ENCODE results near the gene CAPN14. TPM values are rescaled to one million over a fixed set of nuclear protein-coding genes. Genes with fewer than 3 reads are reported as not detected.

Gene CAPN14
- total and polyA plus RNA-seq, 2 experiments from 2014 or later, result 0.06 to 0.33 TPM

GRCh38 chr2:31207790-31208189 is 9.5 kb downstream of the CAPN14 start:
- H3K27me3 ChIP-seq, result no peaks in the 10 kb centered on the region
- H3K4me3 ChIP-seq, result no peak overlapping the region
- no peaks in the 10 kb centered on the region for H3K9me2 ChIP-seq (replicated peaks; ENCODE audit: insufficient read depth)
- H3K9me3 ChIP-seq (ENCODE audit: low read depth), result no peaks in the 10 kb centered on the region
- no peaks in the 10 kb centered on the region for H3K79me2 ChIP-seq
- H3K27ac ChIP-seq, result no peak overlapping the region
- H3K36me3 ChIP-seq (replicated peaks; ENCODE audit: insufficient read depth, low read depth), result no peaks in the 10 kb centered on the region
- no peak for DNase-seq (ENCODE audit: low spot score)
- no peak overlapping the region for H3K4me2 ChIP-seq
- no peaks in the 10 kb centered on the region for H4K20me1 ChIP-seq (ENCODE audit: insufficient read depth, poor library complexity, severe bottlenecking)
- no peaks in the 10 kb centered on the region for H3K4me1 ChIP-seq (ENCODE audit: insufficient read depth)
- no peak overlapping the region for H2AFZ ChIP-seq
- 19% methylated on average over 2 of the region's 2 CpGs for WGBS (ENCODE audit: low lambda C conversion rate, missing lambda C conversion rate)
- TF ChIP-seq EZH2phosphoT487 (IDR thresholded peaks at IDR 0.05; ENCODE audit: low read depth, severe bottlenecking, unreplicated experiment) (no peak), EZH2 (IDR thresholded peaks at IDR 0.05; ENCODE audit: borderline replicate concordance) (no peak)

GRCh38 chr2:31205613-31206012 is 11.7 kb downstream of the CAPN14 start:
- Histone ChIP-seq H3K9me3 (ENCODE audit: low read depth) (no peaks in the 10 kb centered on the region), H3K4me2 (no peak overlapping the region), H3K4me1 (ENCODE audit: insufficient read depth) (no peaks in the 10 kb centered on the region), H3K27ac (no peak overlapping the region), H3K79me2 (no peaks in the 10 kb centered on the region), H3K36me3 (replicated peaks; ENCODE audit: insufficient read depth, low read depth) (no peaks in the 10 kb centered on the region), H4K20me1 (ENCODE audit: insufficient read depth, poor library complexity, severe bottlenecking) (no peaks in the 10 kb centered on the region), H3K4me3 (no peak overlapping the region), H2AFZ (no peak overlapping the region), H3K9me2 (replicated peaks; ENCODE audit: insufficient read depth) (no peaks in the 10 kb centered on the region), H3K27me3 (no peaks in the 10 kb centered on the region)
- no peak for DNase-seq (ENCODE audit: low spot score)
- WGBS (ENCODE audit: low lambda C conversion rate, missing lambda C conversion rate), result 90% methylated on average over 3 of the region's 3 CpGs
- no peak for TF ChIP-seq EZH2 (IDR thresholded peaks at IDR 0.05; ENCODE audit: borderline replicate concordance)
- no peak for TF ChIP-seq CTCF (IDR thresholded peaks at IDR 0.05; ENCODE audit: poor library complexity)
- no peak for TF ChIP-seq EZH2phosphoT487 (IDR thresholded peaks at IDR 0.05; ENCODE audit: low read depth, severe bottlenecking, unreplicated experiment)

GRCh38 chr2:31205186-31205585 is 12.1 kb downstream of the CAPN14 start:
- no peak for TF ChIP-seq EZH2phosphoT487 (IDR thresholded peaks at IDR 0.05; ENCODE audit: low read depth, severe bottlenecking, unreplicated experiment)
- no peak for TF ChIP-seq CTCF (IDR thresholded peaks at IDR 0.05; ENCODE audit: poor library complexity)
- TF ChIP-seq EZH2 (IDR thresholded peaks at IDR 0.05; ENCODE audit: borderline replicate concordance), result no peak
- Histone ChIP-seq H3K9me2 (replicated peaks; ENCODE audit: insufficient read depth) (no peaks in the 10 kb centered on the region), H2AFZ (no peak overlapping the region), H3K4me3 (no peak overlapping the region), H3K27me3 (no peaks in the 10 kb centered on the region), H3K36me3 (replicated peaks; ENCODE audit: insufficient read depth, low read depth) (no peaks in the 10 kb centered on the region), H3K9me3 (ENCODE audit: low read depth) (no peaks in the 10 kb centered on the region), H3K4me1 (ENCODE audit: insufficient read depth) (no peaks in the 10 kb centered on the region), H3K27ac (no peak overlapping the region), H3K4me2 (no peak overlapping the region), H3K79me2 (no peaks in the 10 kb centered on the region), H4K20me1 (ENCODE audit: insufficient read depth, poor library complexity, severe bottlenecking) (no peaks in the 10 kb centered on the region)
- 92% methylated on average over 9 of the region's 9 CpGs for WGBS (ENCODE audit: low lambda C conversion rate, missing lambda C conversion rate)
- no peak for DNase-seq (ENCODE audit: low spot score)

GRCh38 chr2:31204783-31205182 is 12.5 kb downstream of the CAPN14 start:
- Histone ChIP-seq H3K27me3 (no peaks in the 10 kb centered on the region), H3K79me2 (no peaks in the 10 kb centered on the region), H3K4me2 (no peak overlapping the region), H3K36me3 (replicated peaks; ENCODE audit: insufficient read depth, low read depth) (no peaks in the 10 kb centered on the region), H3K4me1 (ENCODE audit: insufficient read depth) (no peaks in the 10 kb centered on the region), H4K20me1 (ENCODE audit: insufficient read depth, poor library complexity, severe bottlenecking) (no peaks in the 10 kb centered on the region), H3K4me3 (no peak overlapping the region), H3K27ac (no peak overlapping the region), H2AFZ (no peak overlapping the region), H3K9me3 (ENCODE audit: low read depth) (no peaks in the 10 kb centered on the region), H3K9me2 (replicated peaks; ENCODE audit: insufficient read depth) (no peaks in the 10 kb centered on the region)
- 92% methylated on average over 6 of the region's 6 CpGs for WGBS (ENCODE audit: low lambda C conversion rate, missing lambda C conversion rate)
- no peak for TF ChIP-seq EZH2phosphoT487 (IDR thresholded peaks at IDR 0.05; ENCODE audit: low read depth, severe bottlenecking, unreplicated experiment)
- TF ChIP-seq CTCF (IDR thresholded peaks at IDR 0.05; ENCODE audit: poor library complexity), result no peak
- no peak for TF ChIP-seq EZH2 (IDR thresholded peaks at IDR 0.05; ENCODE audit: borderline replicate concordance)
- no peak for DNase-seq (ENCODE audit: low spot score)
